Kidney (tissue), 14 donors: Measurements from ENCODE around the gene CIBAR2. TPM values are rescaled to one million over a fixed set of nuclear protein-coding genes. Genes with fewer than 3 reads are reported as not detected.

Experiments
- DNase-seq, 5 donors: peaks; one replicate each; pipeline ENCODE4 v3.0.0-alpha.2; 2013 to 2020
- FAIRE-seq: peaks from 2 replicates; lab custom pipeline; 2012; peaks lifted over from hg19 to GRCh38; lab: Jason Lieb, UNC
- H3K27ac ChIP-seq, 2 donors: one replicate each; pipeline ENCODE4 v1.7.0; 2013; ENCODE audit warnings: low read depth in 2 of 2, low read length in 2 of 2, inconsistent platforms in 1 of 2
- H3K27me3 ChIP-seq: one replicate; pipeline ENCODE4 v1.7.1; 2013; ENCODE audit warnings: low read length, inconsistent platforms; ENCODE audit not compliant: control insufficient read depth, insufficient read depth
- H3K36me3 ChIP-seq, 3 donors: one replicate each; pipeline versions ENCODE4 v1.7.0 to v1.7.1; 2013; ENCODE audit warnings: low read length in 3 of 3, control low read depth in 1 of 3, inconsistent platforms in 1 of 3; ENCODE audit not compliant: insufficient read depth in 3 of 3, control insufficient read depth in 2 of 3
- H3K4me1 ChIP-seq, 3 donors: one replicate each; pipeline versions ENCODE4 v1.7.0 to v1.7.1; 2013; ENCODE audit warnings: low read length in 3 of 3, inconsistent platforms in 1 of 3, low read depth in 1 of 3; ENCODE audit not compliant: control insufficient read depth in 2 of 3, insufficient read depth in 2 of 3
- H3K4me3 ChIP-seq, 3 donors: one replicate each; pipeline versions ENCODE4 v1.7.0 to v1.8.1; 2013; ENCODE audit warnings: low read length in 3 of 3, control low read depth in 1 of 3, inconsistent platforms in 1 of 3
- H3K9ac ChIP-seq, 3 donors: one replicate each; pipeline versions ENCODE4 v1.7.0 to v1.7.1; 2013; ENCODE audit warnings: low read length in 3 of 3, control low read depth in 1 of 3, inconsistent platforms in 1 of 3
- H3K9me3 ChIP-seq, 3 donors: one replicate each; pipeline versions ENCODE4 v1.7.0 to v1.7.1; 2013; ENCODE audit warnings: low read length in 3 of 3, control low read depth in 1 of 3, inconsistent platforms in 1 of 3; ENCODE audit not compliant: control insufficient read depth in 2 of 3, insufficient read depth in 1 of 3
- CTCF ChIP-seq: IDR thresholded peaks from 3 replicates; pipeline ENCODE4 v1.5.1; 2012; ENCODE audit warnings: mild to moderate bottlenecking, moderate library complexity, borderline replicate concordance; ENCODE audit not compliant: insufficient read depth; ENCODE audit errors: extremely low read depth
- intact Hi-C: fragments of 100-400 bp; cut with DNase I; formaldehyde crosslinking; loops from one replicate; pipeline ENCODE4 v1.11.1; 2022
- polyA plus RNA-seq: library from polyadenylated mRNA; stranded (reverse); fragments of 350-450 nt; fragmentation: Illumina TruSeq; extraction: RNeasy Lipid Tissue Mini Kit (QIAGEN cat#74804); gene quantifications from one replicate; pipeline ENCODE4 v1.2.3, GENCODE V29; 2014; ENCODE audit warnings: low read depth, low replicate concordance; ENCODE audit not compliant: insufficient read depth
- total RNA-seq: library from RNA; stranded (reverse); fragmentation: NEBNext Ultra II Directional; extraction: Animal tissue kit (Norgen Biotek cat#: 25700); gene quantifications from one replicate; pipeline ENCODE4 v1.2.1, GENCODE V29; 2021
- donor health status: control.
- donor health status: control.
- donor health status: control.
- donor health status: control.
- donor health status: control.
- donor health status: DM: yes; HTN: yes; CAD: no.
- donor health status: Normal renal cell carcinoma (clear cell type).

The CIBAR2 gene
- total and polyA plus RNA-seq, 2 donors from 2014 or later: 1.6 TPM; not detected in 1

GRCh38 chr16:85157813-85158742, 45.8 kb upstream of the CIBAR2 start:
- Histone ChIP-seq H3K27ac (no peak overlapping the region), H3K4me3 (peak overlapping the region in 1 of 3 donors; percentile 26), H3K36me3 (no peaks in the 10 kb centered on the region), H3K4me1 (peaks cover 7 to 19% (median 7%) of the 10 kb centered on the region in 3 donors), H3K9ac (no peak overlapping the region), H3K27me3 (no peaks in the 10 kb centered on the region), H3K9me3 (no peaks in the 10 kb centered on the region)
- FAIRE-seq (no peak), DNase-seq (peak in 4 of 5 donors; percentile 62 to 80 (median 75))
- no peak for TF ChIP-seq CTCF
- intact Hi-C loops: no loop called here

GRCh38 chr16:85157372-85157771, 45.1 kb upstream of the CIBAR2 start:
- H3K9ac ChIP-seq: no peak overlapping the region

GRCh38 chr16:85156869-85157268, 44.6 kb upstream of the CIBAR2 start:
- DNase-seq (no peak), FAIRE-seq (no peak)
- Histone ChIP-seq H3K36me3 (no peaks in the 10 kb centered on the region), H3K27me3 (no peaks in the 10 kb centered on the region), H3K4me3 (no peak overlapping the region), H3K4me1 (peaks cover 0 to 19% (median 3%) of the 10 kb centered on the region in 3 donors), H3K9me3 (no peaks in the 10 kb centered on the region), H3K27ac (no peak overlapping the region), H3K9ac (no peak overlapping the region)
- intact Hi-C loops: no loop called here
- TF ChIP-seq CTCF: no peak

More at GRCh38 chr16:85157372-85157771, 45.1 kb upstream of the CIBAR2 start:
- Histone ChIP-seq H3K9me3 (no peaks in the 10 kb centered on the region), H3K4me3 (no peak overlapping the region), H3K27me3 (no peaks in the 10 kb centered on the region), H3K4me1 (peaks cover 3 to 15% (median 3%) of the 10 kb centered on the region in 3 donors), H3K36me3 (no peaks in the 10 kb centered on the region), H3K27ac (no peak overlapping the region)
- no peak for FAIRE-seq
- intact Hi-C loops: no loop called here
- TF ChIP-seq CTCF: no peak
- DNase-seq: no peak
